ENCODE measurements around the gene LRCH1. TPM values are rescaled to one million over a fixed set of nuclear protein-coding genes. Genes with fewer than 3 reads are reported as not detected.

Gene LRCH1
- total and polyA plus RNA-seq, 2 donors (not counting 1 experiment from before 2014, with no cell fraction given): 12.0 to 12.4 TPM

GRCh38 chr13:46685006-46685730, 132.2 kb downstream of the LRCH1 start:
- H3K36me3 ChIP-seq (ENCODE audit: control insufficient read depth, insufficient read depth, low read length): no peaks in the 10 kb centered on the region
- H3K9ac ChIP-seq (ENCODE audit: insufficient read depth, low read length): no peak overlapping the region
- no peak overlapping the region for H3K27ac ChIP-seq (ENCODE audit: insufficient read depth, low read length)
- H4K20me1 ChIP-seq (ENCODE audit: control insufficient read depth, extremely low read depth, insufficient read depth, low read length): no peaks in the 10 kb centered on the region
- peaks cover 8% of the 10 kb centered on the region for H3K4me1 ChIP-seq (ENCODE audit: control insufficient read depth, extremely low read depth, insufficient read depth, low read length)
- no peaks in the 10 kb centered on the region for H3K79me2 ChIP-seq (ENCODE audit: control insufficient read depth, insufficient read depth, low read length)
- H3K27me3 ChIP-seq (ENCODE audit: control insufficient read depth, insufficient read depth, low read length): no peaks in the 10 kb centered on the region
- TF ChIP-seq CTCF (conservative IDR thresholded peaks at IDR 0.05 in 1 of 2, IDR thresholded peaks at IDR 0.05 in 1 of 2; ENCODE audit: low read depth in 1 of 2, low read length in 2 of 2) (no peak), EZH2 (IDR thresholded peaks at IDR 0.05; ENCODE audit: low read length, missing control alignments) (no peak)
- H2AFZ ChIP-seq (ENCODE audit: low read length): no peak overlapping the region
- H3K4me3 ChIP-seq (replicated peaks in 1 of 4; ENCODE audit: control extremely low read depth in 1 of 4, insufficient read depth in 1 of 4, low read depth in 3 of 4, low read length in 4 of 4): no peak overlapping the region
- no peaks in the 10 kb centered on the region for H3K9me3 ChIP-seq (ENCODE audit: control insufficient read depth, insufficient read depth, low read depth, low read length)
- no peak for DNase-seq (ENCODE audit: low read depth in 2 of 2)
- no peak overlapping the region for H3K4me2 ChIP-seq (ENCODE audit: extremely low read depth, insufficient read depth, low read length)

- H3K4me2 ChIP-seq (ENCODE audit: extremely low read depth, insufficient read depth, low read length): no peak overlapping the region
- no peak overlapping the region for H3K27ac ChIP-seq (ENCODE audit: insufficient read depth, low read length)
- peaks cover 5% of the 10 kb centered on the region for H3K4me1 ChIP-seq (ENCODE audit: control insufficient read depth, extremely low read depth, insufficient read depth, low read length)
- no peaks in the 10 kb centered on the region for H3K36me3 ChIP-seq (ENCODE audit: control insufficient read depth, insufficient read depth, low read length)
- no peak overlapping the region for H3K9ac ChIP-seq (ENCODE audit: insufficient read depth, low read length)
- TF ChIP-seq EZH2 (IDR thresholded peaks at IDR 0.05; ENCODE audit: low read length, missing control alignments) (no peak), CTCF (conservative IDR thresholded peaks at IDR 0.05 in 1 of 2, IDR thresholded peaks at IDR 0.05 in 1 of 2; ENCODE audit: low read depth in 1 of 2, low read length in 2 of 2) (no peak)
- no peaks in the 10 kb centered on the region for H3K79me2 ChIP-seq (ENCODE audit: control insufficient read depth, insufficient read depth, low read length)
- no peak overlapping the region for H3K4me3 ChIP-seq (replicated peaks in 1 of 4; ENCODE audit: control extremely low read depth in 1 of 4, insufficient read depth in 1 of 4, low read depth in 3 of 4, low read length in 4 of 4)
- no peak overlapping the region for H2AFZ ChIP-seq (ENCODE audit: low read length)
- H3K9me3 ChIP-seq (ENCODE audit: control insufficient read depth, insufficient read depth, low read depth, low read length): no peaks in the 10 kb centered on the region
- no peaks in the 10 kb centered on the region for H3K27me3 ChIP-seq (ENCODE audit: control insufficient read depth, insufficient read depth, low read length)
- DNase-seq (ENCODE audit: low read depth in 2 of 2): no peak
- no peaks in the 10 kb centered on the region for H4K20me1 ChIP-seq (ENCODE audit: control insufficient read depth, extremely low read depth, insufficient read depth, low read length)
Measured at GRCh38 chr13:46686171-46686570, 133.2 kb downstream of the LRCH1 start.

GRCh38 chr13:46687810-46688209, 134.8 kb downstream of the LRCH1 start:
- Histone ChIP-seq H3K4me3 (replicated peaks in 1 of 4; ENCODE audit: control extremely low read depth in 1 of 4, insufficient read depth in 1 of 4, low read depth in 3 of 4, low read length in 4 of 4) (no peak overlapping the region), H3K27me3 (ENCODE audit: control insufficient read depth, insufficient read depth, low read length) (no peaks in the 10 kb centered on the region), H3K79me2 (ENCODE audit: control insufficient read depth, insufficient read depth, low read length) (no peaks in the 10 kb centered on the region), H3K4me1 (ENCODE audit: control insufficient read depth, extremely low read depth, insufficient read depth, low read length) (peaks cover 5% of the 10 kb centered on the region), H4K20me1 (ENCODE audit: control insufficient read depth, extremely low read depth, insufficient read depth, low read length) (no peaks in the 10 kb centered on the region), H3K27ac (ENCODE audit: insufficient read depth, low read length) (no peak overlapping the region), H3K4me2 (ENCODE audit: extremely low read depth, insufficient read depth, low read length) (no peak overlapping the region), H2AFZ (ENCODE audit: low read length) (no peak overlapping the region), H3K36me3 (ENCODE audit: control insufficient read depth, insufficient read depth, low read length) (no peaks in the 10 kb centered on the region), H3K9me3 (ENCODE audit: control insufficient read depth, insufficient read depth, low read depth, low read length) (no peaks in the 10 kb centered on the region), H3K9ac (ENCODE audit: insufficient read depth, low read length) (no peak overlapping the region)
- no peak for TF ChIP-seq CTCF (conservative IDR thresholded peaks at IDR 0.05 in 1 of 2, IDR thresholded peaks at IDR 0.05 in 1 of 2; ENCODE audit: low read depth in 1 of 2, low read length in 2 of 2)
- no peak for TF ChIP-seq EZH2 (IDR thresholded peaks at IDR 0.05; ENCODE audit: low read length, missing control alignments)
- peak; percentile 43 to 53 for DNase-seq (ENCODE audit: low read depth in 2 of 2)

All from fibroblast of lung (primary cell).